Vagina (tissue), 2 donors: ENCODE data around the gene CD300LD.

ENCODE experiments used
- CTCF ChIP-seq, 3 experiments: fragments of 450-650 bp in 2 of 3; fragments of 200-600 bp in 1 of 3; sonication (generic) in 1 of 3; IDR thresholded peaks; one replicate each; pipeline ENCODE4 v1.5.1; 2017 to 2019; ENCODE audit warnings: antibody characterized with exemption in 3 of 3, mild to moderate bottlenecking in 2 of 3, moderate library complexity in 2 of 3
- POLR2A ChIP-seq, 2 donors: fragments of 450-650 bp; IDR thresholded peaks; one replicate each; pipeline ENCODE4 v1.6.1; 2017; ENCODE audit warnings: antibody characterized with exemption in 2 of 2, mild to moderate bottlenecking in 2 of 2, moderate library complexity in 2 of 2

GRCh38 chr17:74585711-74586110 lies 6.4 kb downstream of the CD300LD start:
- no peak for TF ChIP-seq CTCF (IDR thresholded peaks at IDR 0.05)
- TF ChIP-seq POLR2A (IDR thresholded peaks at IDR 0.05) = no peak
